Activated naive CD4-positive, alpha-beta T cell treated with Interleukin-2 at 50 U/mL for 16 hours (primary cell): Measurements from ENCODE around the gene SPINK5.
"Not testable (repeated sequence)": the region's sequence is repeated elsewhere in the genome, so short reads cannot be mapped to it uniquely, and the experiment has no call there.

Source experiments
- DNase-seq: peaks from one replicate; pipeline ENCODE4 v3.0.0-alpha.2; 2020

SPINK5 gene, protein sequence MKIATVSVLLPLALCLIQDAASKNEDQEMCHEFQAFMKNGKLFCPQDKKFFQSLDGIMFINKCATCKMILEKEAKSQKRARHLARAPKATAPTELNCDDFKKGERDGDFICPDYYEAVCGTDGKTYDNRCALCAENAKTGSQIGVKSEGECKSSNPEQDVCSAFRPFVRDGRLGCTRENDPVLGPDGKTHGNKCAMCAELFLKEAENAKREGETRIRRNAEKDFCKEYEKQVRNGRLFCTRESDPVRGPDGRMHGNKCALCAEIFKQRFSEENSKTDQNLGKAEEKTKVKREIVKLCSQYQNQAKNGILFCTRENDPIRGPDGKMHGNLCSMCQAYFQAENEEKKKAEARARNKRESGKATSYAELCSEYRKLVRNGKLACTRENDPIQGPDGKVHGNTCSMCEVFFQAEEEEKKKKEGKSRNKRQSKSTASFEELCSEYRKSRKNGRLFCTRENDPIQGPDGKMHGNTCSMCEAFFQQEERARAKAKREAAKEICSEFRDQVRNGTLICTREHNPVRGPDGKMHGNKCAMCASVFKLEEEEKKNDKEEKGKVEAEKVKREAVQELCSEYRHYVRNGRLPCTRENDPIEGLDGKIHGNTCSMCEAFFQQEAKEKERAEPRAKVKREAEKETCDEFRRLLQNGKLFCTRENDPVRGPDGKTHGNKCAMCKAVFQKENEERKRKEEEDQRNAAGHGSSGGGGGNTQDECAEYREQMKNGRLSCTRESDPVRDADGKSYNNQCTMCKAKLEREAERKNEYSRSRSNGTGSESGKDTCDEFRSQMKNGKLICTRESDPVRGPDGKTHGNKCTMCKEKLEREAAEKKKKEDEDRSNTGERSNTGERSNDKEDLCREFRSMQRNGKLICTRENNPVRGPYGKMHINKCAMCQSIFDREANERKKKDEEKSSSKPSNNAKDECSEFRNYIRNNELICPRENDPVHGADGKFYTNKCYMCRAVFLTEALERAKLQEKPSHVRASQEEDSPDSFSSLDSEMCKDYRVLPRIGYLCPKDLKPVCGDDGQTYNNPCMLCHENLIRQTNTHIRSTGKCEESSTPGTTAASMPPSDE

DNA sequence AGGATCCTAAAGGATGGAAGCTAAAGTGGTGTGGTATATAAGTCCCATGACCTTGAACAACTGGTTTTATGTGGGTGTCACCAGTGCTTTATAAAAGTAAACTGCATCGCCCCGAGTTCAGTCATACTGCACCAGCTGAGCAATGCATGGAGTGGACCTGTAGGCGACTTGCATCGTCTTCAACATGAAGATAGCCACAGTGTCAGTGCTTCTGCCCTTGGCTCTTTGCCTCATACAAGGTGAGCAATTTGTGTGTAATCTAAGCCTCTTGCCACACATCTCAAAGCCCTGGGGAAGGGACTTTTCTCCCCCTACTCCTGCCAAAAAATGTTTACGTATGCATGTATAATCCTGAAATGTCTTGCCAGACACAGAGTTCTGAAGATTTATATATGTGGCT lies at the start of gene SPINK5:
Gene SPINK5, plus strand, starts transcription at position 120 of the 400 bp plus-strand sequence. Its CDS starts 65 bp downstream, at position 185.
- no peak for DNase-seq

DNA sequence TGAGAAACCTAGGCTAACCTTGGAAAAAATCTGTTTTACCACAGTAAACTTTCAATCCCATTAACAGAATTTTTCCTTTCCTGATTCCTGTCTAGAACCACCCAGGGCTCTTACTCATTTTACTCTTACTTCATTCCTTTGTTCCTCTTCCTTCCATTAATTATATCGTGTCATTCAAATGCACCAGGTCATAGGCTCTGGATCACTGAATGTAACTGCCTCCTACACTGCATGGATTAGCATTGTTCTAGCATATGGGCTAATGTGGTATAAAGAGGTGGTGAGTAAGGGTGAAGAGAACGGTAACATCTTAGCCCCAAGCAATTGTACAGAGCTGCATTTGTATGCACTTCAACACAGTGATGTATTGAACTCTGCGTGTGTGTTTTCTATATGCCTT lies 49.5 kb upstream of the SPINK5 start:
- no peak for DNase-seq

DNA sequence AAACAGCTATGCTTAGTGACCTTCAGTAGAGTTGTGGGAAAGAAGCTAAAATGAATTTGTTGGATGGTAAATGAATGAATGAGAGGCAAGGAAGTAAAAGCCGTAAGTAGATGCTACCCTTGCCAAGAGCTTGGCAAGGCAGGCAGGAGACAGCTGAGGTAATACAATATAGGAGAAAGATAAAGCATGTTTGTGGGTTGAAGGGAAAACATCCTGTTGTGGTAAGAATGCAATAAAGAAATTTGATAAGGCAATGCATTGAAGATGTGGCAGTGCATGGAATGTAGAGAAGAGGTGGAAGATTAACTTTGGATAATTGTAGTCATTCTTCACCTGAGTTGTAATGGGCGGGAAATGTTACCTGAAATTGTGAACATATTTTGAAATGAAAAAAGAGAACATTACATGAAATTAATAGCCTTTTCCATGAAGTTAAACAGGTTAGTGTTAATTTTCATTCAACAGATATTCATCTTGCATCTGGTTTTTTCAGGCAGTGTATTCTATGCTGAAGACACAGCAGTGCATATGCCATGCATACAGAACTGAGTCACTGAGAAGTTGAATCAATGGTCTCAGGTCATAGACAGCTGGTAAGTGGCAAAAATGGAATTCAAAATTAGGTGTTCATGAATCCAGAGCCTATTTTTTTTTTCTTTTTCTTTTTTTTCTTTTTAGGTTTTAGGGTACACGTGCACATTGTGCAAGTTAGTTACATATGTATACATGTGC lies 43.4 kb upstream of the SPINK5 start:
- DNase-seq, result no peak

DNA sequence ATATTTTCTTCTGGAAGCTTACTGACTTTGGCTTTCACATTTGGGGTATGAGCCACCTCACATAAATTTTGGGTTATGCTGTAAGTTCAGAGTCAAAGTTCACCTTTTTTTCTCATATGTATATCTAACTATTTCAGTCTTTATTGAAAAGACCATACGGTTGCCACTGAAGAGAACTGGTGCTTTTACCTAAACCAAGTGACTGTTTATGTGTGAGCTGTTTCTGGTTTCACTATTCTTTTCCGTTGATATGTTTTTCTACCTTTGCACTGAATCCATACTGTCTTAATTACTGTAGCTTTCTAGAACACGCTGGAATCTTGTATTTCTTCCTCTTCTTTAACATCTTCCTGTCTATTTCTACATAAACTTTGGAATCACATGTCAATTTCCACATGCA lies 36.3 kb upstream of the SPINK5 start:
- no peak for DNase-seq

DNA sequence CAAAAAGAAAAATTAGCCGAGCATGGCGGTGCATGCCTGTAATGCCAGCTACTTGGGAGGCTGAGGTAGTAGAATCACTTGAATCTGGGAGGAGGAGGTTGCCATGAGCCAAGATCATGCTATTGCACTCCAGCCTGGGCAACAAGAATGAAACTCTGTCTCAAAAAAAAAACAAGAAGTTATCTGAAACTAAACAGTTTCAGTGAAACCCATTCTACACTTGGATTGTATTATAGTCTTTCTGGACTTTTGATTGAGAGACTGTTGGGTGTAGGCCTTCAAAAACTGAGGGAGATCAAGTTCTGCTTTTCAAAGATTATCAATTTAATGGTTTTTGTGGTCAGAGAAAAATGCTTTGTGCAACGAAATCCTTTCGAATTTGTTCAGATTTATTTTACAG lies 34.6 kb upstream of the SPINK5 start:
- DNase-seq, result no peak

DNA sequence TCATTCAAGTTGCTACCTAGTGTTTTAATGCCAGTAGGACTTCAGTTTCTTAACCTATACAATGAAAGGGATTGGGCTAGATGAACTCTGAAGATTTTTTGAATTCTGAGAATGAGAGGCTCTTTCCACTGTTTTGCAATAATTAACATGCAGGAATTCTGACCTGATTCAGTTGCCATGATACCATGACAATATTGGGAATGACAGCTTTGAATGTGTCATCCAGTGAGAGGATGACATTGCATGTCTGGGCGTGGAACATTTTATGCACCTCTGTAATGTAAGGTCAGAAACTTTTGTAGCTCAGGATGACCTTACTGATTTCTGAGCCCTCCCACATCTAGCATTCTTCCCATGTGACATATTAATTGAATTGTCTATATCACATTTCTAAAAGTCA lies 30.6 kb upstream of the SPINK5 start:
- no peak for DNase-seq

DNA sequence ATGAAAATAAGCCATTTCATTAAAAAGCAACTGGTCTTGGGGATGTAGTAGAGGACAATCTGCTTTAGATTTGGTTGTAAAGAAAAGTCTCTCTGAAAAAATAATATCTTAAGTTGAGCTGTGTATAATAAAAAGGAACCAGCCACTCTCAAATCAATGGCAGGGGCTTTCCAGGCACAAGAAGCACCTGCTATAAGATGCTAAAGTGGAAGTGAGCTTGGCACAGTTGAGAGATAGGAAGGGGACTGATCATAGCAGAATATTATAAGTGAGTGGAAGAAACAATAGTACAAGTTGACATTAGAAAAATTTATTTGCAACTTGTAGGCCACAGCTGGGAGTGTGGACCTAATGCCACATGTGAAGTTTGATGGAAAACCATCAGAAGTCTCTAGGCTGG lies 28.1 kb upstream of the SPINK5 start:
- no peak for DNase-seq

DNA sequence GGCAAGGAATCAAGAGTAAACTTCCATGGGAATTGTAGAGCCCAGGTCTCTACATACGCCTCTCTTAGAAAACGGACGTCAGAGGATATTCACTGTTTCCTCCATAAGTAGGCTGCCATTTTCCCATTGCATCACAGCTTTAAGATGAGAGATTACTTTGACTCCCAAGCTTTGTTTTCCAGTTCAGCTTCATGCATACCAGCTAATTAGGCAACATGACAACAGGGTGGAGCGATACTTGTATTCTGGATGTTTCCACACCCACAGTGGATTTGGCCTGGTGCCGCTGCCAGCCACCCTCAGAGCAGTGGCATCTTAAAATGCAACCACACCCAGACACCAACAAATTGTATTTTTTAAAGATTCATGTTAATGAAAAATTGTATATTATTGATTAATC lies 20.9 kb upstream of the SPINK5 start:
- DNase-seq, result no peak

DNA sequence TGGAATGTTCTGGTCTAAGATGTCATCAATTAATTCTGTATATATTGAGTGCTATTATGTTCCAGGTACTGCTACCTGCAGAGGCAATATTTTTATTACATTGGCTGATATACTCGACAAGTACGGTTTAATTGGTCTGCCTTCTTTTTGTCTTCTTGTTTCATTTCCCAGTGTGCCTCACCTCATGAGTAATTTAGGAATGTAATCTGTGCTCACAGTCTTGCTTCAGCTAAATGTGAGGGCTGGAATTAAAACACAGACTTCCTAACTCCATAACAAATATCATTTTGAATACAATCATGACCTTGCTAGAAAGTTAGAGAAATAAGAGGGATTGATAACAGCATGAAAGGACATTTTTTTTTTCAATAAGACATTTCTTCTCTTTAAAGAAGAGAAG lies 20.1 kb upstream of the SPINK5 start:
- DNase-seq, result no peak

DNA sequence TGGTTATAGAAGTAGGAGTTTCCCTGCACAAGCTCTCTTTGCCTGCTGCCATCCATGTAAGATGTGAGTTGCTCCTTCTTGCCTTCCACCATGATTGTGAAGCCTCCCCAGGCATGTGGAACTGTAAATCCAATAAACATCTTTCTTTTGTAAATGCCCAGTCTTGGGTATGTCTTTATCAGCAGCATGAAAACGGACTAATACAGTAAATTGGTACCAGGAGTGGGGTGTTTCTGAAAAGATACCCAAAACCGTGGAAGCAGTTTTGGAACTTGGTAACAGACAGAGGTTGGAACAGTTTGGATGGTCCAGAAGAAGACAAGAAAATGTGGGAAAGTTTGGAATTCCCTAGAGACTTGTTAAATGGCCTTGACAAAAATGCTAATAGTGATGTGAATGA lies 8.6 kb upstream of the SPINK5 start:
- not testable (repeated sequence) for DNase-seq

DNA sequence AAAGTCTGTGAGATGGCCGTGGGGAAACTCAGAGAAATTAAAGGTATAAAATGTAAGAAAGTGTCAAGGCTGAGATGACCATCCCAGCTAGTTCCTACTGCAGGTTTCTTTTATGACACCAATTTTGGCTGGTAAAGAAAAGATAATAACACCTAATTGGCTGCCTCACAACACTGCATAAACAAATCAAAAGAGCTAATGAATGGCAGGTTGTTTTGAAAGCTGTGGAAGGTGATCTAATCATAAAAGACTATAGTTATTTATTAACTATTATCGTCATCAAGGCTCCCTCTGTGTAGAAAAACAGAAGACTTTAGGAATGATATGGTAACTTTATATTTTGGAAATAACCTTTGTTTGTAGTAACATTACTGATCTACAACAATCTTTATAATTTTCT lies 3.5 kb upstream of the SPINK5 start:
- no peak for DNase-seq

DNA sequence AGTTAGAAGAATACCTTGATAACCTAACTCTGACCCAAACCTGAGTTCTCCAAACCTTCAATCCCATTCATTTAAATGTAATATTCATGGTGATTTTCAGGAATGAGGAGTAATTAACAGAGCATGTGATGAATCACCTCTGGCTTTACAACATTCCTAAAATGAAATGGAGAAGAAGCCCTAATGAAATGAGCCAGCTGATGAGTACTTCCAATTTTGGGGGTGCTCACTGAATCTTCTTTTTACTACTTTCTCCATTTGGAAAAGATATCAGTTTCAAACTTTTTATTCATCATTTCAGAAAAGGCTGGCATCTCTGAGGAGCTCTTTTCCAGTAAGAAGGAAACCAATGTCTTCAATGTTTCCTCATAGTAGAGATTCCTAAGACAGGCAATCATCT lies 2.9 kb upstream of the SPINK5 start:
- no peak for DNase-seq

DNA sequence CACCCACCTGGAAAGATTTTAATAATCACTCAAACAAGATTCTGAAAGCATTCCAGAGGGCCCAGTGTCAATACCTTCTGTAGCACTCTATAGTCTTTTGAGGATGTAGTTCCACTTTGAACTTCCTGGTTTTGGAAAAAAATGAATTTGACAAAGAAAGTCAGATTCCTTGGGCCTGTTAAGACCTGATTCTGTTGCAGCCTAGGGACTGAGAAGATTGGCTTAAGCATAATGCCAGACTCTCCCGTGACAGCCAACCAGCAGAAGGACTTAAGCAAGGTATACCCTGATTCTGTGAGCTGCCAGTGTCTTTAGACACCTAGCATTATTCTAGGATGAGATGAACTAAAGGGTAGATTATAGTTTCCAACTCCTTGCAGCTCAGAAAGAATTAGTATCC lies 6.8 kb downstream of the SPINK5 start:
- DNase-seq, result no peak

DNA sequence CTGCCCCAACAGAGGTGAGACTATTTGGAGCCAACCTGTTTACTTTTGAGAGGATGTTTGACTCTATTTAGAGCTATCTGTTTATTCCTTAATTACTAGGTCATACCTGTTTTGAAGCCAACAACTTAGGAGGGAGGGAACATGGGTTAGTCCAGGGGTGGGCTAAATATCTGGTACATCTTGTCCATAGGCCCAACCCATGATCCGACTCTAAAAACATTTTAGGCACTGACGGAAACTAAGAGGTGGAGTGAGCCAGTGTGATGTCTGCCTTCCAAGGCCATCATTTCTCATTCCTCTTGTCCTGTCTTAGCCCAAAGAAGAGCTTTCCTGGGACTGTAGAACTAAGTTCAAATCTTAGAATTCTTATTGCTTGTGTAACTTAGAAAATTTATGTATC lies 8.4 kb downstream of the SPINK5 start:
- no peak for DNase-seq

DNA sequence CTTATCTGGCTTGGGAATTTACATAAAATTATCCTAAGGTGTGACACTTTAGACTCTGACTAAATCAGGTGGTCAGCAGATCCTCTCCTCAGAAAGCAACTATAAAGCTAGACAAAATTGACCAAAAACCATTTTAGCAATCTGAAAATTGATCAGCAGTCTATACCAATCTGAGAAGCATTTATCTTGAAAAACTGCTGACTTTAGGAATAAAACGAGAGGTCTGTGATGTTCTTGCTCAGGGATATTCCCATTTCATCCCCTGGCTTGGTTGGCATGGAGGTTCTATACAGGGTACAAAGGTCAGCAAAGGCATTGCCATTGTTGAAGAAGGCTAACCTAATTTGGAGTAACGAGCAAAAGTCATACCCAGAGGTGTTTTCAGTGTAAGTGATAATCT lies 11.7 kb downstream of the SPINK5 start:
- DNase-seq, result no peak

DNA sequence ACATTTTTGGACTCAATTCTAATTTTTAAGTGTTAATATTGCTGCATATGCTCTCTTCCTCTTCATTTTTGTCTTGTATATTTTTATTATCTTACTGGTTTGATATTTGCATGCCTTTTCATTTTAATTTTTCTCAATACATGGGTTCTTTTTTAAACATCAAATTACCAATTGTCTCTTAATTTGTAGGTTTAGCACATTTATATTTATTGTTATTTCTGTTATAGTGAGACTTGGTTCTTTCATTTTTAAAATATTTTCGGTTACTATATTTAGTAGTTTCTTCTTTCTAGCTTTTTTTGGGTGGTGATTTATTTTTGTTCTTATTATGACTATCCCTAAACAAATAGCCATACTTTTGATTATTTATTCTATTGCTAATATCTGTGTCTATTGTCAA lies 19.4 kb downstream of the SPINK5 start:
- no peak for DNase-seq

DNA sequence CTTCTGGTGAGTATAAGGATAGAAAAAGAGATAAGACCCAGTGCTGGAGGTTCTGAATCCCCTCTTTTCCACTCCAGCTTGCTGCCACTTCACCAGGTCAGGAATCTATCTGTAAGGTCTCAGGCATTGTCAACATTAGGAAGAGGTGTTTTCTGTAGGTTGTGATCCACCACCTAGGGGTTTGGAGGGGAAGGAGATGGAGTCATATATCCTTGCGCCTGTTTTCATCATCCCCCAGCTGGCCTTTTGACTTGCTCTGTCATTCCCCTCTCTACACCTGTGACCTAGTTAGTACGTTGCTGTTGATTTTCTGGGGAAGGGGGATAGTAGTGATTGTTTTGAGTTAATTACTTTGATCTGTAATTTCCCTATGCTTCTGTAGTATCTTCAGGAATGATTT lies 20.5 kb downstream of the SPINK5 start:
- DNase-seq, result no peak

DNA sequence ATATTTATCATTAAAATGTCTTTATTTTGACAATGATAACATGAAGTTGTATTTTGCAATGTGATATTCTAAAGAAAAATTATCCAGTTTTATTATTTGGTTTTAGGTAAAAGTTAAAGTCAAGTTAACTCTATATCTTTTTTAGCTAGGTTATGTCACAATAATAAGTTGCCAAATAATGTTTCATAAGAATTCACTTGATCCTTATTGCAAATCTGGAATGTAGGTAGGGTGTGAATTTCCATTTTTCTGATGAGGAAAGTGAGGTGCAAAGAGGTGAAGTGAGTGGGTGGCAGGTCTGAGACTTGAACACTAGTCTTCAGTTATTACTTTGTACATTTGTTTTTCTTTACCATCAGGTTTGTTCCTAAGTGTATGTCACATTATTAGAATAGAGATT lies 21.5 kb downstream of the SPINK5 start:
- no peak for DNase-seq

DNA sequence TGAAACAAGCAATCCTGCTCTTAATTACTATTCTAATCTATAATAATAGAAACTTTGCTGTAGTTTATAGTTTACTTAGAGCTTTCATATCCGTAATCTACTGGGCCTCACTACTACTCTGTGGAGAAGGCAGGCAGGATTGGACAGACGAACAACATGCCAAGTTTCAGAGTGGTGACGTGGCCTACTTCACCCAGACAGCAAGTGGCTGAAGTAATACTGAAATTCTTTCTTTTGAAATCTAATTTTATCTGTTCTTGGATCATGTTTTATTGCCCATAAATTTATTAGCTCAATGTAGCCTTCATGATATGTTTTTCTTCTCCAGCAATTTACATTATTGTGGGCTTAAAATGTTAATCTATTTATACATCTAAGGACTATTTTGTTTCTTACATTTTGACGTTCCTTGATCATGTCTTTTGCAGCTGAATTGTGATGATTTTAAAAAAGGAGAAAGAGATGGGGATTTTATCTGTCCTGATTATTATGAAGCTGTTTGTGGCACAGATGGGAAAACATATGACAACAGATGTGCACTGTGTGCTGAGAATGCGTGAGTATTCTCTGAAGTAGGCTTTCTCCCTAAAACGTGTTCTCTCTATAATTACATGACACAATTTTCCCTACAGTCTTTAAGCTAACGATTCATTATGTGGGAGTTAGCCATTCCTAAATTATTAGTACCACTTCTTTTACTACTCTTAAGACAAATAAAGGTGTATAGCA lies 22.4 kb downstream of the SPINK5 start:
- DNase-seq, result no peak

DNA sequence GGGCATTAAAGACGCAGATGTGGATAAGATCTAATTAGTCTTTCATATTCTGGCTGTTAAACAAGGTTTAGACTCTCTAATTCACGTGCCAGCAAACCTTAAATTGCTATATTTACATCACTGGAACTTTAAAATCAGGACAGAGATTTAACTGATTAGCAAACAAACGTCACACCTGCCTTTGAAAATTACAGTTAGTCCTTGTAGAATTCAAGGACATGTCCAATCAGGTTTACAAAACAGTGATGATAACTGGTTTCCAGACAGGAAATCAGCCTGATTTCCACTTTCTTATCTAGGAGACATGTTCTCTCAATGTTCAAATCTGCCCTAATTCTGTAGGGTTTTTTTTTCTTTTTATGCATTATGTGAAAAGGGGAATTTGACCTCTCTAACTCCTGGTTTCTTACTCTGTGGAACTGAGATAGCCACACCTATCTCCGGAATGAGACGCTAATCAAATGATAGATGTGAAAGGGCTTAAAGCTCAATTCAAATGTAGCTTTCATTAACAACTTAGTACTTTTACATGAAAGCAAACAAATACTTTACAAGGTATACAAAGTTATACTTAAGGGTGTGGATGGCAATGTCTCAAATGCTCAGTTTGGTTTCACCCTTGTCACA lies 26.5 kb downstream of the SPINK5 start:
- no peak for DNase-seq

DNA sequence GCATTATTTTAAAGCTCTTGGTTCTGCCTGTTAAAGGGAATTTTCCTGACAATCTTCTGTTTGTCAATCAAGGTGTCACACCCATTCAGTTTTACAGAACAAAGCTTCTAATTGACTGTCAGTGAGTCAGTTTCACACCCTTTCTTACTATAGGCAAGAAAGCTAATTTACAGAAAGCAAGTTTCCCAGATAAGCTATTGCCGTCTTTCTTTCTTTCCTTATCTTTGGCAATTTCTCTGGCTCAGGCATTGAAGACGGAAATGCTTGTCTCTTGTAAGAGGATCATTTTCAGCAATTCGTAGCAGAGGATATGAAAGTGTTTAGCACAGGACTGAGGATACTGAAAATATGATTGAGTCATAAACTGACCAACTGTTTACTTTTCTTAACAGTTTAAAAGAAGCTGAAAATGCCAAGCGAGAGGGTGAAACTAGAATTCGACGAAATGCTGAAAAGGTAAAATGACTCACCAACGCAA lies 27.0 kb downstream of the SPINK5 start:
- no peak for DNase-seq
